Gastroesophageal sphincter (tissue), 3 donors: ENCODE results near the gene CGA.

ENCODE experiments used
- CTCF ChIP-seq, 4 experiments: fragments of 200-600 bp in 2 of 4; fragments of 450-650 bp in 2 of 4; sonication (generic) in 1 of 4; IDR thresholded peaks; one replicate each; pipeline ENCODE4 v1.5.1; 2017 to 2019; ENCODE audit warnings: antibody characterized with exemption in 4 of 4, mild to moderate bottlenecking in 2 of 4, moderate library complexity in 2 of 4
- EP300 ChIP-seq: sonication (generic); formaldehyde crosslinking; IDR thresholded peaks from one replicate; pipeline ENCODE4 v1.6.1; 2017; ENCODE audit warnings: antibody characterized with exemption, mild to moderate bottlenecking
- POLR2A ChIP-seq, 2 donors: fragments of 450-650 bp; IDR thresholded peaks; one replicate each; pipeline ENCODE4 v1.6.1; 2017; ENCODE audit warnings: antibody characterized with exemption in 2 of 2, mild to moderate bottlenecking in 2 of 2, moderate library complexity in 1 of 2
- POLR2AphosphoS5 ChIP-seq: sonication (generic); formaldehyde crosslinking; IDR thresholded peaks from one replicate; pipeline ENCODE4 v1.6.1; 2017; ENCODE audit warnings: antibody characterized with exemption

DNA sequence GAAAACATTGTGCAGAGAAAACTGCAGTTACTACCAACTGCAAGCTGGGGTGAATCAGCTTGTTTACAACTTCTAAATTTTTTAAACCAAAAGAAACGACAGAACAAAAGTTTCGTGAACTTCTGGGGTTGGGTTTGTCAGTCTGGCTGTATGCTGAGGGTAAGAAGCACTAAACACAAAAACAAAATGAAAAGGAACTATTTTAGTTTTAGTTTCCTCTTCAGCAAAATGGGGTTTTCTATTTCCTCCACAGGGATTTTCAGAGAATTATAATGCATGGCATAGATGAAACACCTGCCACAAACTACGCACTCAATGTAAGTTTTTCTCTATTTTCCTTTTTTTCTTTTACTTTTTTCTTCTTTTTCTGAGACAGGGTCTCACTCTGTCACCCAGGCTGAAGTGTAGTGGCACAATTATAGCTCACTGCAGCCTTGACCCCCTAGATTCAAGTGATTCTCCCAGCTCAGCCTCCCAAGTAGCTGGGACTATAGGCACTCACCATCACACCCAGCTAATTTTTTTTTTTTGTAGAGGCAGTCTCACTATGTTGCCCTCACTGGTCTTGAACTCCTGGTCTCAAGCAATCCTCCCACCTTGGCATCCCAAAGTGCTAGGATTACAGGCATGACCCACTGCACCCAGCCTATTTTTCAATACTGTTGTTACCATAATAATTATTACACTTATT, 40.6 kb downstream of the CGA start:
- TF ChIP-seq CTCF (IDR thresholded peaks at IDR 0.05), result no peak
- TF ChIP-seq POLR2A (IDR thresholded peaks at IDR 0.05), result no peak
- TF ChIP-seq EP300, result no peak
- no peak for TF ChIP-seq POLR2AphosphoS5
